Loucy (cell line): ENCODE data around the gene SAMD4A.

Experiments
- H2AFZ ChIP-seq: fragments of 200-600 bp; sonication (generic); 2 replicates; pipeline ENCODE4 v1.6.0; 2016; ENCODE audit warnings: antibody characterized with exemption, mild to moderate bottlenecking, low read length, moderate library complexity
- H3F3A ChIP-seq: fragments of 200-600 bp; 2 replicates; pipeline ENCODE4 v1.6.0; 2016; ENCODE audit warnings: antibody characterized with exemption, low read depth, mild to moderate bottlenecking
- H3K27me3 ChIP-seq: fragments of 200-600 bp; sonication (generic); 2 replicates; pipeline ENCODE4 v1.6.1; 2014; ENCODE audit warnings: low read length, mild to moderate bottlenecking; ENCODE audit not compliant: insufficient read depth, poor library complexity, severe bottlenecking
- H3K36me3 ChIP-seq: fragments of 200-600 bp; sonication (generic); 2 replicates; pipeline ENCODE4 v1.6.1; 2016; ENCODE audit warnings: low read length; ENCODE audit not compliant: insufficient read depth
- H3K4me1 ChIP-seq: fragments of 200-600 bp; sonication (generic); 2 replicates; pipeline ENCODE4 v1.5.1; 2014; ENCODE audit warnings: low read length, mild to moderate bottlenecking; ENCODE audit not compliant: insufficient read depth, poor library complexity, severe bottlenecking
- H3K4me2 ChIP-seq: fragments of 200-600 bp; sonication (generic); 2 replicates; pipeline ENCODE4 v1.6.0; 2014; ENCODE audit warnings: antibody characterized with exemption, low read length, low read depth, mild to moderate bottlenecking; ENCODE audit not compliant: poor library complexity, severe bottlenecking
- H3K4me3 ChIP-seq: fragments of 200-600 bp; sonication (generic); 2 replicates; pipeline ENCODE4 v1.5.1; 2014; ENCODE audit warnings: low read length, mild to moderate bottlenecking, mixed read lengths; ENCODE audit not compliant: poor library complexity, severe bottlenecking
- H3K79me2 ChIP-seq: fragments of 200-600 bp; sonication (generic); 2 replicates; pipeline ENCODE4 v1.6.1; 2014; ENCODE audit warnings: low read length; ENCODE audit not compliant: insufficient read depth
- H3K9ac ChIP-seq: fragments of 200-600 bp; sonication (generic); 2 replicates; pipeline ENCODE4 v1.6.0; 2014; ENCODE audit warnings: mild to moderate bottlenecking, low read depth, low read length, moderate library complexity; ENCODE audit not compliant: poor library complexity, severe bottlenecking
- H3K9me2 ChIP-seq: fragments of 200-600 bp; sonication (generic); replicated peaks from 2 replicates; pipeline ENCODE4 v1.6.1; 2016; ENCODE audit warnings: low read depth, low read length, mixed read lengths
- H3K9me3 ChIP-seq: fragments of 200-600 bp; sonication (generic); 2 replicates; pipeline ENCODE4 v1.6.1; 2014; ENCODE audit warnings: mild to moderate bottlenecking, antibody characterized with exemption, low read length, low read depth; ENCODE audit not compliant: insufficient read depth
- H4K20me1 ChIP-seq: fragments of 200-600 bp; sonication (generic); 2 replicates; pipeline ENCODE4 v1.6.0; 2014; ENCODE audit warnings: antibody characterized with exemption, low read length, mild to moderate bottlenecking; ENCODE audit not compliant: insufficient read depth, poor library complexity, severe bottlenecking
- CTCF ChIP-seq: fragments of 200-600 bp; sonication (generic); conservative IDR thresholded peaks from 2 replicates; pipeline ENCODE4 v1.5.1; 2014; ENCODE audit warnings: mild to moderate bottlenecking, antibody characterized with exemption, low read length
- EZH2phosphoT487 ChIP-seq: fragments of 200-600 bp; IDR thresholded peaks from 2 replicates; pipeline ENCODE4 v1.6.1; 2018; ENCODE audit warnings: antibody characterized with exemption, mild to moderate bottlenecking, moderate library complexity, borderline replicate concordance

SAMD4A gene

GRCh38 chr14:54719406-54719805 lies 152.5 kb downstream of the SAMD4A start:
- no peaks in the 10 kb centered on the region for H3K9me3 ChIP-seq
- H4K20me1 ChIP-seq = no peaks in the 10 kb centered on the region

GRCh38 chr14:54722791-54723432 lies 156.0 kb downstream of the SAMD4A start:
- H3K4me2 ChIP-seq = no peak overlapping the region
- H3K4me3 ChIP-seq = no peak overlapping the region
- H3K9ac ChIP-seq = no peak overlapping the region
- H4K20me1 ChIP-seq = no peaks in the 10 kb centered on the region
- no peaks in the 10 kb centered on the region for H3K79me2 ChIP-seq
- H3K4me1 ChIP-seq = no peaks in the 10 kb centered on the region
- H2AFZ ChIP-seq = no peak overlapping the region
- TF ChIP-seq CTCF = peak; percentile 27; the same call in 1 of the 2 replicates
- no peak for TF ChIP-seq EZH2phosphoT487
- H3F3A ChIP-seq = no peaks in the 10 kb centered on the region
- H3K27me3 ChIP-seq = no peaks in the 10 kb centered on the region
- H3K36me3 ChIP-seq = no peaks in the 10 kb centered on the region
- no peaks in the 10 kb centered on the region for H3K9me2 ChIP-seq
- H3K9me3 ChIP-seq = no peaks in the 10 kb centered on the region

More at GRCh38 chr14:54719406-54719805, 152.5 kb downstream of the SAMD4A start:
- TF ChIP-seq CTCF = no peak
- no peak for TF ChIP-seq EZH2phosphoT487
- no peak overlapping the region for H3K4me3 ChIP-seq
- no peaks in the 10 kb centered on the region for H3K79me2 ChIP-seq
- H3K4me1 ChIP-seq = no peaks in the 10 kb centered on the region
- H3K36me3 ChIP-seq = no peaks in the 10 kb centered on the region
- no peak overlapping the region for H3K9ac ChIP-seq
- H3K27me3 ChIP-seq = no peaks in the 10 kb centered on the region
- H3K9me2 ChIP-seq = no peaks in the 10 kb centered on the region
- no peaks in the 10 kb centered on the region for H3F3A ChIP-seq
- no peak overlapping the region for H3K4me2 ChIP-seq
- no peak overlapping the region for H2AFZ ChIP-seq

GRCh38 chr14:54724123-54724522 lies 157.2 kb downstream of the SAMD4A start:
- TF ChIP-seq CTCF (no peak), EZH2phosphoT487 (no peak)
- no peaks in the 10 kb centered on the region for H3K4me1 ChIP-seq
- no peaks in the 10 kb centered on the region for H3K79me2 ChIP-seq
- H3K9ac ChIP-seq = no peak overlapping the region
- no peaks in the 10 kb centered on the region for H3K27me3 ChIP-seq
- H3K4me3 ChIP-seq = no peak overlapping the region
- H3K4me2 ChIP-seq = no peak overlapping the region
- no peaks in the 10 kb centered on the region for H3K9me3 ChIP-seq
- no peak overlapping the region for H2AFZ ChIP-seq
- no peaks in the 10 kb centered on the region for H3F3A ChIP-seq
- H3K9me2 ChIP-seq = no peaks in the 10 kb centered on the region
- H3K36me3 ChIP-seq = no peaks in the 10 kb centered on the region
- no peaks in the 10 kb centered on the region for H4K20me1 ChIP-seq
